ENCODE data around the gene IL15RA.

Gene IL15RA

GRCh38 chr10:5968681-5969453 lies 8.5 kb downstream of the IL15RA start:
- Histone ChIP-seq H3K27ac (ENCODE audit: low read depth, low read length) (no peak overlapping the region), H3K9me2 (replicated peaks; ENCODE audit: control insufficient read depth, low read length) (no peaks in the 10 kb centered on the region), H3K4me1 (ENCODE audit: control insufficient read depth, low read length) (no peaks in the 10 kb centered on the region), H4K20me1 (ENCODE audit: control insufficient read depth, insufficient read depth, low read depth, low read length) (no peaks in the 10 kb centered on the region), H3K4me2 (ENCODE audit: low read length) (no peak overlapping the region), H3K4me3 (ENCODE audit: low read length) (no peak overlapping the region), H3F3A (ENCODE audit: control insufficient read depth, insufficient read depth) (no peaks in the 10 kb centered on the region), H3K79me2 (ENCODE audit: control insufficient read depth, low read length) (no peaks in the 10 kb centered on the region), H3K36me3 (ENCODE audit: control insufficient read depth, low read length) (no peaks in the 10 kb centered on the region), H3K27me3 (ENCODE audit: control insufficient read depth, low read length) (peaks cover 14% of the 10 kb centered on the region), H3K9me3 (ENCODE audit: control insufficient read depth, insufficient read depth, low read length) (no peaks in the 10 kb centered on the region)
- no peak for TF ChIP-seq EZH2phosphoT487 (IDR thresholded peaks at IDR 0.05; ENCODE audit: borderline replicate concordance, low read length)
- TF ChIP-seq CTCF (IDR thresholded peaks at IDR 0.05; ENCODE audit: low read depth, low read length, poor library complexity, severe bottlenecking): no peak

- H3K9me3 ChIP-seq (ENCODE audit: control insufficient read depth, insufficient read depth, low read length): no peaks in the 10 kb centered on the region
- H3K4me1 ChIP-seq (ENCODE audit: control insufficient read depth, low read length): no peaks in the 10 kb centered on the region
- no peak overlapping the region for H3K4me2 ChIP-seq (ENCODE audit: low read length)
- H3K4me3 ChIP-seq (ENCODE audit: low read length): no peak overlapping the region
- no peak for TF ChIP-seq CTCF (IDR thresholded peaks at IDR 0.05; ENCODE audit: low read depth, low read length, poor library complexity, severe bottlenecking)
- TF ChIP-seq EZH2phosphoT487 (IDR thresholded peaks at IDR 0.05; ENCODE audit: borderline replicate concordance, low read length): no peak
- no peaks in the 10 kb centered on the region for H4K20me1 ChIP-seq (ENCODE audit: control insufficient read depth, insufficient read depth, low read depth, low read length)
- H3K36me3 ChIP-seq (ENCODE audit: control insufficient read depth, low read length): no peaks in the 10 kb centered on the region
- peaks cover 14% of the 10 kb centered on the region for H3K27me3 ChIP-seq (ENCODE audit: control insufficient read depth, low read length)
- no peaks in the 10 kb centered on the region for H3K79me2 ChIP-seq (ENCODE audit: control insufficient read depth, low read length)
- no peak overlapping the region for H3K27ac ChIP-seq (ENCODE audit: low read depth, low read length)
- no peaks in the 10 kb centered on the region for H3F3A ChIP-seq (ENCODE audit: control insufficient read depth, insufficient read depth)
- no peaks in the 10 kb centered on the region for H3K9me2 ChIP-seq (replicated peaks; ENCODE audit: control insufficient read depth, low read length)
Observed at GRCh38 chr10:5968037-5968680, 9.2 kb downstream of the IL15RA start.

- no peaks in the 10 kb centered on the region for H3K36me3 ChIP-seq (ENCODE audit: control insufficient read depth, low read length)
- no peak overlapping the region for H3K4me2 ChIP-seq (ENCODE audit: low read length)
- no peaks in the 10 kb centered on the region for H3K4me1 ChIP-seq (ENCODE audit: control insufficient read depth, low read length)
- TF ChIP-seq EZH2phosphoT487 (IDR thresholded peaks at IDR 0.05; ENCODE audit: borderline replicate concordance, low read length) (no peak), CTCF (IDR thresholded peaks at IDR 0.05; ENCODE audit: low read depth, low read length, poor library complexity, severe bottlenecking) (no peak)
- H3K27ac ChIP-seq (ENCODE audit: low read depth, low read length): no peak overlapping the region
- no peak overlapping the region for H3K4me3 ChIP-seq (ENCODE audit: low read length)
- no peaks in the 10 kb centered on the region for H3K9me2 ChIP-seq (replicated peaks; ENCODE audit: control insufficient read depth, low read length)
- H3K27me3 ChIP-seq (ENCODE audit: control insufficient read depth, low read length): peaks cover 3% of the 10 kb centered on the region
- H3K79me2 ChIP-seq (ENCODE audit: control insufficient read depth, low read length): no peaks in the 10 kb centered on the region
- H3K9me3 ChIP-seq (ENCODE audit: control insufficient read depth, insufficient read depth, low read length): no peaks in the 10 kb centered on the region
- no peaks in the 10 kb centered on the region for H3F3A ChIP-seq (ENCODE audit: control insufficient read depth, insufficient read depth)
- no peaks in the 10 kb centered on the region for H4K20me1 ChIP-seq (ENCODE audit: control insufficient read depth, insufficient read depth, low read depth, low read length)
Observed at GRCh38 chr10:5965266-5965665, 12.1 kb downstream of the IL15RA start.

Measured in DOHH2 (cell line).